Measurements from ENCODE around the gene MRPS5.
A peak's percentile ranks its signal among the peaks of the same experiment; 100 is the strongest.

The MRPS5 gene

DNA sequence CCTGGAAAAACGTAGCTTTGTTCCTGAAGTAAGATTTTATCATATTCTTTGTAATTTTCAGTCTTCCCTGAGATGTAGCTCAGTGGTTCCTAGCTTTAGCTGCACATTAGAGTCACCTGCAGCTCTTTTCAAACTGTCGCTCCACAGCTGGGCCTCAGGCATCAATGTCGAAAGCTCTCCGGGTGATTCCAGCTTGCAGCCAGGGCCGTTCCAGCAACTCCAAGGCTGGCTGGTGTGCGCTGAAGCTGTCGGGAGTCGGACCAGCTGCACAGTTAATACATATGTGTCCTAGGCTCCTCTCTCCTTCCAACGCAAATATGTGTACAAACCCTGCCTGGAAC, 43.4 kb upstream of the MRPS5 start:
- Histone ChIP-seq H3K27ac (ENCODE audit: low read length) (peak overlapping the region; percentile 98), H3K4me2 (ENCODE audit: insufficient read depth, low read length) (peak overlapping the region; percentile 67), H3K36me3 (ENCODE audit: insufficient read depth, low read length) (0 out of 2 replicates have a peak, but pooled peaks cover 3% of the 10 kb centered on the region), H2AFZ (ENCODE audit: low read depth, low read length) (peak overlapping the region; percentile 91), H3K9ac (ENCODE audit: low read depth, low read length) (peak overlapping the region; percentile 79), H3K27me3 (ENCODE audit: insufficient read depth, low read length, poor library complexity) (no peaks in the 10 kb centered on the region), H3K4me3 (ENCODE audit: low read depth in 1 of 2, low read length in 2 of 2) (peak overlapping the region; percentile 67 to 85), H3K9me3 (ENCODE audit: insufficient read depth, low read length, severe bottlenecking) (no peaks in the 10 kb centered on the region), H3K79me2 (ENCODE audit: insufficient read depth, low read length) (peaks cover 34% of the 10 kb centered on the region), H3K4me1 (ENCODE audit: insufficient read depth, low read length) (peaks cover 30% of the 10 kb centered on the region), H4K20me1 (ENCODE audit: insufficient read depth, low read length) (no peaks in the 10 kb centered on the region)
- ATAC-seq (ENCODE audit: insufficient read depth, low read depth) (peak; percentile 12), DNase-seq (no peak)
- TF ChIP-seq EZH2 (IDR thresholded peaks at IDR 0.05; ENCODE audit: borderline replicate concordance, low read depth, low read length, severe bottlenecking) (no peak), CTCF (IDR thresholded peaks at IDR 0.05; ENCODE audit: borderline replicate concordance, extremely low read depth, low read length, poor library complexity, severe bottlenecking) (no peak)

GRCh38 chr2:95159690-95160449, 38.3 kb upstream of the MRPS5 start, which contains the start of gene ZNF514:
Gene ZNF514, minus strand, starts transcription at chr2:95159848. Its CDS starts 6,595 bp downstream, at chr2:95153253.
- Histone ChIP-seq H3K9ac (ENCODE audit: low read depth, low read length) (peak within 1 kb of the TSS; percentile 61), H3K27me3 (ENCODE audit: insufficient read depth, low read length, poor library complexity) (no peaks in the 10 kb centered on the region), H3K4me1 (ENCODE audit: insufficient read depth, low read length) (peaks cover 38% of the 10 kb centered on the region), H3K27ac (ENCODE audit: low read length) (peak within 1 kb of the TSS; percentile 48), H2AFZ (ENCODE audit: low read depth, low read length) (peak within 1 kb of the TSS; percentile 84), H3K79me2 (ENCODE audit: insufficient read depth, low read length) (peaks cover 13% of the 10 kb centered on the region), H4K20me1 (ENCODE audit: insufficient read depth, low read length) (no peaks in the 10 kb centered on the region), H3K4me2 (ENCODE audit: insufficient read depth, low read length) (peak within 1 kb of the TSS; percentile 76), H3K36me3 (ENCODE audit: insufficient read depth, low read length) (peaks cover 12% of the 10 kb centered on the region; the same call in 1 of the 2 replicates), H3K9me3 (ENCODE audit: insufficient read depth, low read length, severe bottlenecking) (no peaks in the 10 kb centered on the region), H3K4me3 (ENCODE audit: low read depth in 1 of 2, low read length in 2 of 2) (peak within 1 kb of the TSS; percentile 16 to 58; a peak in 3 of 4 replicates)
- ATAC-seq (ENCODE audit: insufficient read depth, low read depth) (peak; percentile 88), DNase-seq (peak; percentile 75)
- TF ChIP-seq EZH2 (IDR thresholded peaks at IDR 0.05; ENCODE audit: borderline replicate concordance, low read depth, low read length, severe bottlenecking) (no peak), CTCF (IDR thresholded peaks at IDR 0.05; ENCODE audit: borderline replicate concordance, extremely low read depth, low read length, poor library complexity, severe bottlenecking) (no peak)

- H3K27me3 ChIP-seq (ENCODE audit: insufficient read depth, low read length, poor library complexity): no peaks in the 10 kb centered on the region
- DNase-seq: no peak
- no peaks in the 10 kb centered on the region for H4K20me1 ChIP-seq (ENCODE audit: insufficient read depth, low read length)
- no peaks in the 10 kb centered on the region for H3K9me3 ChIP-seq (ENCODE audit: insufficient read depth, low read length, severe bottlenecking)
- peak overlapping the region; percentile 61 for H3K9ac ChIP-seq (ENCODE audit: low read depth, low read length)
- peaks cover 4% of the 10 kb centered on the region; the same call in 1 of the 2 replicates for H3K79me2 ChIP-seq (ENCODE audit: insufficient read depth, low read length)
- TF ChIP-seq CTCF (IDR thresholded peaks at IDR 0.05; ENCODE audit: borderline replicate concordance, extremely low read depth, low read length, poor library complexity, severe bottlenecking): no peak
- no peak for TF ChIP-seq EZH2 (IDR thresholded peaks at IDR 0.05; ENCODE audit: borderline replicate concordance, low read depth, low read length, severe bottlenecking)
- peak; percentile 67 for ATAC-seq (ENCODE audit: insufficient read depth, low read depth)
- peaks cover 30% of the 10 kb centered on the region for H3K4me1 ChIP-seq (ENCODE audit: insufficient read depth, low read length)
- peak overlapping the region; percentile 69 for H3K4me2 ChIP-seq (ENCODE audit: insufficient read depth, low read length)
- peak overlapping the region; percentile 16 to 58; a peak in 3 of 4 replicates for H3K4me3 ChIP-seq (ENCODE audit: low read depth in 1 of 2, low read length in 2 of 2)
- H2AFZ ChIP-seq (ENCODE audit: low read depth, low read length): peak overlapping the region; percentile 74
- peak overlapping the region; percentile 48 for H3K27ac ChIP-seq (ENCODE audit: low read length)
- H3K36me3 ChIP-seq (ENCODE audit: insufficient read depth, low read length): peaks cover 15% of the 10 kb centered on the region; the same call in 1 of the 2 replicates
Observed at GRCh38 chr2:95158891-95159619, 37.4 kb upstream of the MRPS5 start.
